ENCODE results near the gene PRKCSH.

DNA sequence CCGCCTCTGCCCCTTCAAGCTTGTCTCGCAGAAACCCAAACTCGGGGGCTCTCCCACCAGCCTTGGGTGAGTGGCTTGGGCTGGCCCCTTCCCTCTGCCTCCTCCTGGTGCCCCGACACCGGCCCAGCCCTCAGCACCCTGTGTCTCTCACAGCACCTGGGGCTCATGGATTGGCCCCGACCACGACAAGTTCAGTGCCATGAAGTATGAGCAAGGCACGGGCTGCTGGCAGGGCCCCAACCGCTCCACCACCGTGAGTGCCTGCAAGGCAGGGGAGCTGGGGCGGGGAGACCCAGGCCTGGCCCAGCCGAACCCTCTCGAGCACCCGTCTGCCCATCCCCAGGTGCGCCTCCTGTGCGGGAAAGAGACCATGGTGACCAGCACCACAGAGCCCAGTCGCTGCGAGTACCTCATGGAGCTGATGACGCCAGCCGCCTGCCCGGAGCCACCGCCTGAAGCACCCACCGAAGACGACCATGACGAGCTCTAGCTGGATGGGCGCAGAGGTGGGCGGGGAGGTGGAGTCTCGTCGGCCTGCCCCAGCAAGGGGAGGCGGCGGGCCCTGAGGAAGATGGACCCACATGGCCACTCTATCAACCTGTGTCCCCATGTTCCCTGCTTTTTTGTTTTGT is 13.6 kb downstream of the PRKCSH start:
- TF ChIP-seq, protein P1, sequence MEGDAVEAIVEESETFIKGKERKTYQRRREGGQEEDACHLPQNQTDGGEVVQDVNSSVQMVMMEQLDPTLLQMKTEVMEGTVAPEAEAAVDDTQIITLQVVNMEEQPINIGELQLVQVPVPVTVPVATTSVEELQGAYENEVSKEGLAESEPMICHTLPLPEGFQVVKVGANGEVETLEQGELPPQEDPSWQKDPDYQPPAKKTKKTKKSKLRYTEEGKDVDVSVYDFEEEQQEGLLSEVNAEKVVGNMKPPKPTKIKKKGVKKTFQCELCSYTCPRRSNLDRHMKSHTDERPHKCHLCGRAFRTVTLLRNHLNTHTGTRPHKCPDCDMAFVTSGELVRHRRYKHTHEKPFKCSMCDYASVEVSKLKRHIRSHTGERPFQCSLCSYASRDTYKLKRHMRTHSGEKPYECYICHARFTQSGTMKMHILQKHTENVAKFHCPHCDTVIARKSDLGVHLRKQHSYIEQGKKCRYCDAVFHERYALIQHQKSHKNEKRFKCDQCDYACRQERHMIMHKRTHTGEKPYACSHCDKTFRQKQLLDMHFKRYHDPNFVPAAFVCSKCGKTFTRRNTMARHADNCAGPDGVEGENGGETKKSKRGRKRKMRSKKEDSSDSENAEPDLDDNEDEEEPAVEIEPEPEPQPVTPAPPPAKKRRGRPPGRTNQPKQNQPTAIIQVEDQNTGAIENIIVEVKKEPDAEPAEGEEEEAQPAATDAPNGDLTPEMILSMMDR (IDR thresholded peaks at IDR 0.05; ENCODE audit: low read depth, low read length), result no peak
- TF ChIP-seq EZH2phosphoT487 (IDR thresholded peaks at IDR 0.05; ENCODE audit: low read depth), result no peak

Measured in OCI-LY3 (cell line).